ENCODE measurements around the gene DNMT3A. TPM values are rescaled to one million over a fixed set of nuclear protein-coding genes. Genes with fewer than 3 reads are reported as not detected.

DNMT3A gene
- 210 to 219 TPM (median 215 TPM) in 3 replicates for total RNA-seq

DNA sequence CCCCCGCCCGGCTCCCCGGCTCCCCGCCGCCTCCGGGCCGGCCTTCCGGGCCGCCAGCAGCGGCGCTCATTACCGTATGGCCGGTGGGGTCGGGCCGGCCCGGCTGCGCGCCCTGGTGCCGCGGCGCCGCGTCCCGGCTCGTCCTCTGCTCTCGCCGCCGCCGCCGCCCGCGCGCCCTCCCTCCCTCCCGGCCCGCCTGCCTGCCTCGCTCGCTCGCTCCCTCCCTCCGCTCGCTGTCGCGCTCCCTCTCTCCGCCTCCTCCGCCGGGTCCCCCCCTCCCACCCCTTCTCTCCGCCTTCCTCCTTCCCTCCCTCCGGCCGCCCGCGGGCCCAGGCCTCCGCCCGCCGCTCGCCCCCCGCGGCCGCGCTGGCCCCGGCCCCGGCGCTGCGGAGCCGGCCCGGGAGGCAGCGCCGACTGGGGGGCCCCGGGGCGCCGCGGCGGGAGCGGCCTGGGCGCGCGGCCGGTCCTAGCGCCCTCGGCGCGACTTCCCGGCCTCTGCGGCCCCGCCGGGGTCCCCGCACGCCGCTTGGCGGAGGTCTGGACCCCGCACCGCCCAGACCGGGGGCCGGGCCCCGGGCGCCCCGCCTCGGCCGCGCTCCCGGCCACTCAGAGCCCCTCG lies at the start of gene DNMT3A:
Gene DNMT3A, minus strand, starts transcription at position 173 of the 619 bp plus-strand sequence. CDS start 27,941 bp downstream, outside the sequence.
- Mint-ChIP-seq H3K27ac (no peak within 1 kb of the TSS), H3K4me1 (peaks cover 24% of the 10 kb centered on the region), H3K36me3 (peaks cover 7% of the 10 kb centered on the region), H3K9me3 (no peaks in the 10 kb centered on the region), H3K4me3 (peak within 1 kb of the TSS; percentile 72), H3K27me3 (ENCODE audit: low read depth) (no peaks in the 10 kb centered on the region)
- peak; percentile 63 to 68 for DNase-seq (ENCODE audit: low spot score in 2 of 2, unreplicated experiment in 2 of 2)
- TF ChIP-seq, protein P1, sequence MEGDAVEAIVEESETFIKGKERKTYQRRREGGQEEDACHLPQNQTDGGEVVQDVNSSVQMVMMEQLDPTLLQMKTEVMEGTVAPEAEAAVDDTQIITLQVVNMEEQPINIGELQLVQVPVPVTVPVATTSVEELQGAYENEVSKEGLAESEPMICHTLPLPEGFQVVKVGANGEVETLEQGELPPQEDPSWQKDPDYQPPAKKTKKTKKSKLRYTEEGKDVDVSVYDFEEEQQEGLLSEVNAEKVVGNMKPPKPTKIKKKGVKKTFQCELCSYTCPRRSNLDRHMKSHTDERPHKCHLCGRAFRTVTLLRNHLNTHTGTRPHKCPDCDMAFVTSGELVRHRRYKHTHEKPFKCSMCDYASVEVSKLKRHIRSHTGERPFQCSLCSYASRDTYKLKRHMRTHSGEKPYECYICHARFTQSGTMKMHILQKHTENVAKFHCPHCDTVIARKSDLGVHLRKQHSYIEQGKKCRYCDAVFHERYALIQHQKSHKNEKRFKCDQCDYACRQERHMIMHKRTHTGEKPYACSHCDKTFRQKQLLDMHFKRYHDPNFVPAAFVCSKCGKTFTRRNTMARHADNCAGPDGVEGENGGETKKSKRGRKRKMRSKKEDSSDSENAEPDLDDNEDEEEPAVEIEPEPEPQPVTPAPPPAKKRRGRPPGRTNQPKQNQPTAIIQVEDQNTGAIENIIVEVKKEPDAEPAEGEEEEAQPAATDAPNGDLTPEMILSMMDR (IDR thresholded peaks at IDR 0.05; ENCODE audit: unreplicated experiment), result no peak

GRCh38 chr2:25389161-25389560 lies 47.4 kb upstream of the DNMT3A start:
- H3K4me1 Mint-ChIP-seq, result no peaks in the 10 kb centered on the region
- H3K9me3 Mint-ChIP-seq, result peaks cover 22% of the 10 kb centered on the region
- TF ChIP-seq, protein P1 (IDR thresholded peaks at IDR 0.05; ENCODE audit: unreplicated experiment), result no peak
- H3K27ac Mint-ChIP-seq, result no peak overlapping the region
- DNase-seq (ENCODE audit: low spot score in 2 of 2, unreplicated experiment in 2 of 2), result no peak
- no peaks in the 10 kb centered on the region for H3K27me3 Mint-ChIP-seq (ENCODE audit: low read depth)
- no peak overlapping the region for H3K4me3 Mint-ChIP-seq
- H3K36me3 Mint-ChIP-seq, result peaks cover 40% of the 10 kb centered on the region

- DNase-seq (ENCODE audit: low spot score in 2 of 2, unreplicated experiment in 2 of 2), result no peak
- Mint-ChIP-seq H3K27ac (no peak overlapping the region), H3K27me3 (ENCODE audit: low read depth) (no peaks in the 10 kb centered on the region), H3K9me3 (peaks cover 16% of the 10 kb centered on the region), H3K4me3 (no peak overlapping the region), H3K36me3 (peaks cover 34% of the 10 kb centered on the region), H3K4me1 (no peaks in the 10 kb centered on the region)
- TF ChIP-seq, protein P1 (IDR thresholded peaks at IDR 0.05; ENCODE audit: unreplicated experiment), result no peak
These were observed 46.8 kb upstream of the DNMT3A start for GRCh38 chr2:25388491-25388890.

- TF ChIP-seq, protein P1 (IDR thresholded peaks at IDR 0.05; ENCODE audit: unreplicated experiment), result no peak
- Mint-ChIP-seq H3K9me3 (peaks cover 13% of the 10 kb centered on the region), H3K27me3 (ENCODE audit: low read depth) (no peaks in the 10 kb centered on the region), H3K36me3 (peaks cover 34% of the 10 kb centered on the region), H3K4me3 (no peak overlapping the region), H3K4me1 (no peaks in the 10 kb centered on the region), H3K27ac (no peak overlapping the region)
- no peak for DNase-seq (ENCODE audit: low spot score in 2 of 2, unreplicated experiment in 2 of 2)
These were observed 46.2 kb upstream of the DNMT3A start for GRCh38 chr2:25387876-25388449.

DNA sequence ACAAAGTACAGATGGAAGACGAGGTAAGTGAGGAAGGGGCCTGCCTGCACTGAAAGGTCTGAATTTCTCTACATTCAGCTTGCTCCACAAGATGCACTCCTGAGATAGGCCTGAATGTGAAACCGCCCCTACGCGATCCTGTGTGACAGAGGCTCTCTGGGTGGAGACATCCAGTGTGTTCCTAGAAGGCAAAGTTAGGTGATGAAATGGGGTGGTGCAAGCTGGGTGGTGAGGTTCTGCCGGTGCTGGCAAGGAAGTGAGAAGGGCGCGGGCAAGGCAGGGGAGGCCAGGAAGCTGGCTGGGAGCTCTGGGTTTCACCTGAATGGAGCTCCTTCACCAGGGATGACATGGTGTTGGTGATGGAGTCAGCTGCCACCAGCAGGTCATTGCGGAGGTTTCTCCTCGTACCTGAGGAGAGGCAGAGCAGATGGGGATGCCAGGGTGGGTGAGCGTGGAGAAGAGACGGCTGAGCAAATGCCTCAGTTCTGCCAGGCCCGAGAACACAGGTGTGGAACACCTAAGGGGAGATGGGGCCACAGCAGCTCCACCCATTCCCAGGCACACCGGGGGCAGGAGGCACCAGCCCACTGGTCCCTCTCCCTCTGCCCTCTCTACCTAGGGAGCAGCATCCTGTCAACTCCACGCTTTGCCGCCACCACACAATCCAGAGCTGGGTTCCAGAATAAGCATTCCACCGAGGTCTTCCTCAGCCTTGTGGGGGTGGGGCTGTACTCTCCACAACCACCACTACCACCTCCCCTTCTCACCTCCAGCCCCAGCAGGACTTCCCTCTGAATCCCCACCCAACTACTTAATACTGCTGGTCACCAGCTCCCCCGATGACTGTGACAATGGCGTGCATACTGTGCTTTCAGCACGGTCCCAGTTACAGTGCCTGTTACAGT lies 45.5 kb upstream of the DNMT3A start:
- H3K36me3 Mint-ChIP-seq, result peaks cover 29% of the 10 kb centered on the region
- TF ChIP-seq, protein P1 (IDR thresholded peaks at IDR 0.05; ENCODE audit: unreplicated experiment), result no peak
- H3K4me3 Mint-ChIP-seq, result no peak overlapping the region
- H3K27me3 Mint-ChIP-seq (ENCODE audit: low read depth), result no peaks in the 10 kb centered on the region
- no peak overlapping the region for H3K27ac Mint-ChIP-seq
- peaks cover 7% of the 10 kb centered on the region for H3K9me3 Mint-ChIP-seq
- H3K4me1 Mint-ChIP-seq, result no peaks in the 10 kb centered on the region
- DNase-seq (ENCODE audit: low spot score in 2 of 2, unreplicated experiment in 2 of 2), result no peak
